Fibroblast of skin of back (primary cell): ENCODE data around the gene GRIA4.
"Not testable (repeated sequence)": the region's sequence is repeated elsewhere in the genome, so short reads cannot be mapped to it uniquely, and the experiment has no call there.

Experiments
- DNase-seq: peaks from one replicate; pipeline ENCODE4 v3.0.0-alpha.2; 2013

The GRIA4 gene

DNA sequence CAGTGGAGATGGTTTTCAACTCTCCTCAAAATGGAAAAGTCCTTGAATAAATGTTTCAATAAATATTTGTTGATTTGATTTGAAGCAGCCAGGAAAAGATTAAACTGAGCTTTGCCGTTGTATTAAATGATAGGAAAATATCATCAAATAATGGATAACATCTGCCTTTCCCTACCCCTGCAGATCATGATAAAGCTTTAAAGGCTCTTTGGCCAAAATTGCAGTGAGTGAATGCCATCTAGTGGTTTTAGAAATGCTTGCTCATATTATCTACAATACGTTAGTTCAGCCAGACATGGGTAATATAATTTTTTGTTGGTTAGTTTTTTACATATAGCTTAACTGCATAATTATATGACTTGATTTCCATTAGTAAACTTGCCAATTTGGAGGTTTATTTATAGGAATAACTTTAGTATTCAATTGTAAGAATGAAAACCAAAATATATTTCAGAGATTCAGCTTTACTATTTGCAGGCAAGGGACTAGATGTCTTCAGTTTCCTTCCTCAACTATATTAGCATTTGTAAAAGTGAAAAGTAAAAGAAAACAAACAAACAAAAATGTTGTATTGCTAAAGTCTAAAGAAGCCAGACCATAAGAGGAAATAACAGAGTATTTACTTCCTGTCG, 253.0 kb downstream of the GRIA4 start:
- peak; percentile 56 for DNase-seq

DNA sequence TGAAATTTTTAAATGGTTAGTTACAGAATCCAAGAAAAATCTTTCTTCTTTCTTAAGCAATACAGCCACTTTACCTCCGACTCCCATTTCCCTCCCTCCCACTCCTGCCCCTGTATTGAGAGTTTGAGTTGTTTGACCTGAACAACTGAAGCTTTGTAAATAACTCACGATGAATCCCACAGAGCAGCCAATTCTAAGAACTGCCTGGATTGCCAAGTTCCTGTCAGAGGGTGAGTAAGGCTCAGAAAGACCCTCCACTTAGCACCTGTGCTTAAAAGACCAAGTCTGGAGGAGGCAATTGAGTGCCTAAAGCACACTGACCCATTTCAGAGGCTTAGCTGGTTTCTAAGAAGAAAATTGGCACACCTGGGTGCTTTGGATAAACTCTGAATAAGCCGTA, 253.7 kb downstream of the GRIA4 start:
- DNase-seq: no peak

DNA sequence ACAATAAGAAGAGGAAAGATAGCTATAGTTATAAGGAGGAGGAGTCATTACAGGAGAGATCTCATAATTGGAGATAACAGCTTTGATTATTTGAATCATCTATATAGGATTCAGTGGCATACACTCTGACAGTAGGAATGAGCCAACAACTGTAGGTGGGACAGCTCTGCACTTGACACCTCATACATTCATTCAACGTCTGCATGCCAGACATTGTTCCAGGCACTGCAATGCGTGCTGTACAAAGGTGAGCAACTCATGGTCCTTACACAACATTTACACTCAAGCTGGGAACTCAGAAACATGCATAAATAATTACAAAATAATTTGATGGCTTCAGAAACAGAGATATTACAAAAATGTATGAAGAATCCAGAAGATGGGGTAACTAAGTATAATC, 257.9 kb downstream of the GRIA4 start:
- DNase-seq: no peak

DNA sequence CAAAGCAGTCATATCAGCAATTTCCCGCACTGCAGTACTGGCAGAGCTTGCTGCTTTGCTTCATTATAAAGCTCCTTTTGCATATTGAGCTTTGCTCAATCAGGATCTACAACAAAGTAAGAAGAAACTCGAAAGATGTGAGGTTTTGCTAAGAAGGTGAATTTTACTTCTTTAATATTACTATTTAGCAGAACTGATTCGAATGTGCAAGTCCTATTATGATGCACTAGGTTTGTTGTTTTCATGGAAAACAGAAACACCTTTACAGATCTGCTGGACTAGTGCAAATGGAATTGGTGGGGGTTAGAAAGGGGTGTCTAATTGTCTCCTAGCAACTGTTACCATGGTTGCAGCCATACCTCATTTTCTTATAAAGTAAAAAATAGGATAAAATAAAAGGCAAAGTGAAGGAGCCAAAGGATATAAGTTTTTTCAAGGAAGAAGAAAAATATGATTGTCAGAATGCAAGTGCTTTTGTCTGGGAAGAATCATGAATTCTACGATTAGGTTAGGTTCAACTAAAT, 259.0 kb downstream of the GRIA4 start:
- DNase-seq: no peak

DNA sequence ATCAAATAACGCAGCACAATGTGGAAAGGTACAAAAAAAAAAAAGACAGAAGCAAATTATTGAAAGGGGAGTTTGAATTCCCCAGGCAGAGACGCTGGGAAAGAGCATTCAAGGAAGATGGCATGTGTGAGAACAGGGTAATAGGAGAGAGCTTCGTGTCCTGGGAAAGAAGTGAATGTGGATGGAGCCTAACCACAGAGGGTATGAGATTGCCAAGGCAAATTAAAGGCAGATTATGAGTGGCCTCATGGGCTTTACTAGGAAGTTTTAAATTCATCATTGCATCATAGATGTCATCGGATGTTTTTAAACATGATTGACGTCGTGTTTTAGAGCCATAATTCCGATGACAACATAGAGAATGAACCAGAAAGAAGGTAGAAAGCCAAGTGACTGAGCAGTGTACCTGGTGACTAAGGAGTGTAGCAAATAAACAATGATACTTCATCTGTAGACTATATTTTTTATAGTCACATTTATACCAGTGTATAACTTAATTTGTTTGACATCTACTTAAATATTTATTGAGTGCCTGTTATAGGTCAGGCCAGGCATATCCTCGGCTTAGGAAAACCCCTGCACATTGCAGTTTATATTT, 260.7 kb downstream of the GRIA4 start:
- no peak for DNase-seq

DNA sequence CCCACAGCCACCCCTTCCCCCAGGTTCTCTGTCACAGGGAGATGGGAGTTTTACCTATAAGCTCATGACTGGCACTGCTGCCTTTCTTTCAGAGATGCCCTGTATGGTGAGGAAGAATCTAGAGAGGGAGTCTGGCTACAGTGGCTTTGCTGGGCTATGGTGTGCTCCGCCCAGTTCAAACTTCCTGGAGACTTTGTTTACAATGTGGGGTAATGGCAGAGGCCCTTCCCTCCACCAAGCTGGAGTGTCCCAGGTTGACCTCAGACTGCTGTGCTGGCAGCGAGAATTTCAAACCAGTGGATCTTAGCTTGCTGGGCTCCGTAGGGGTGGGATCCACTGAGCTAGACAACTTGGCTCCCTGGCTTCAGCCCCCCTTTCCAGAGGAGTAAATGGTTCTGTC, 268.6 kb downstream of the GRIA4 start:
- no peak for DNase-seq

DNA sequence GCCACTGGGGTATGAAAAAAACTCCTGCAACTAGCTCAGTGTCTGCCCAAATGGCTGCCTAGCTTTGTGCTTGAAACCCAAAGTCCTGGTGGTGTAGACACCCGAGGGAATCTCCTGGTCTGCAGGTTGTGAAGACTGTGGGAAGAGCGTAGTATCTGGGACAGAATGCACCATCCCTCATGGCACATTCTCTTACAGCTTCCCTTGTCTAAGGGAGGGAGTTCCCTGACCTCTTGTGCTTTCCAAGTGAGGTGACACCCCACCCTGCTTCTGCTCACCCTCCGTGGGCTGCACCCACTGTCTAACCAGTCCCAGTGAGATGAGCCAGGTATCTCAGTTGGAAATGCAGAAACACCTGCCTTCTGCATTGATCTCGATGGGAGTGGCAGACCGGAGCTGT, 269.1 kb downstream of the GRIA4 start:
- DNase-seq: not testable (repeated sequence)

DNA sequence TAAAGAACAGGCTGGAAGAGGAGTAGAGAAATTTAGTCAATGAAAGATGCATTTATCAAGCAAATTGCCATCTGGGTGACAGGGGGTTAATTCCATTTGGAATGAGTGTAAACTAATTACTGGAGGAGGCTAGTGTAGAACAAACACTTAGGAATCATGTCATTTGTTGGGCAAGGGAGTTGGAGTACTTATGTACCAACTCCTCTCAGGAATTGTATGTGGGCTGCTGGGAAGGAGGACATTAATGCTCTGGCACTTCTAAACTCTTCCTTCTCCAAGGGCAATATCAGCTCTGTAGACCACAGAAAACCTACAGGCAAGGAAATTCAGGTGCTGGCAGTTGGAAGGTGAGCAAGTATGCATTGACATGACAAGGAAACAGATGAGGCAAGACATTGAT, 271.2 kb downstream of the GRIA4 start:
- DNase-seq: no peak

DNA sequence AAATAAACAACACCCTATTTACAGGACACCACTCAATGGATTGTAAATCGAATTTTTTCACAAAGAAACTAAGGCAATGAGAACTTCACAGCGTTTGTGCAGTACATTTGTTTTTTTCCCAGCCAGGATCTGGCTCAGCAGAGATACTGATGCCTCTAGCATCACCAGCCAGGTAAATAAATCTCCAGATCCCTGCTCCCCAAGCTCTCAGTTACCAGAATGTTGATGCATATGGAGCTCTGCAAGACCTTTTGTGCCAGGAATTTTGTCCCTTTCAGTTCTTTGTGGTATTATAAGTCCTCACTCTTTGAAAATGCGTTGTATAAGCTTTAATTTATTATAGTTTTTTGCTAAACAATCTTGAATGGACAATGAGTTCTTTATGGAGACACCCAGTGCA, 274.6 kb downstream of the GRIA4 start:
- no peak for DNase-seq

DNA sequence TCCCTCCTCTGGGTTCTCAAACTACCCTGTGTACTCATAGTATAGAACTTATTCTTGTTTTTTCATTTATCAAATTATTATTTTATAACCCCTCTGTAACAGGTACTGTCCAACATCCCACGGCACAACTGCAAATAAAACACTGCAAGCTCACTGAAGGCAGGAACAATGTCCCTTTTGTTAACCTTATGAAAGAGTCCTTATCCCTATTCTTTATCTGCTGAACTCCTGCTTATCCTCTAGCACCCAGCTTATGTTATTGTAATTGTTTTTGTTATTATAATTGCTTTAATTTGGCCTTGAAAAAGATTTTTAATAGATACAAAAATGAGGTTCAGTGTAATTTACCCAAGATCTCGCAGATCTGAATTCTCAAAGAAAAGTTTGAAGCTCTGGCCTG, 281.8 kb downstream of the GRIA4 start:
- no peak for DNase-seq

DNA sequence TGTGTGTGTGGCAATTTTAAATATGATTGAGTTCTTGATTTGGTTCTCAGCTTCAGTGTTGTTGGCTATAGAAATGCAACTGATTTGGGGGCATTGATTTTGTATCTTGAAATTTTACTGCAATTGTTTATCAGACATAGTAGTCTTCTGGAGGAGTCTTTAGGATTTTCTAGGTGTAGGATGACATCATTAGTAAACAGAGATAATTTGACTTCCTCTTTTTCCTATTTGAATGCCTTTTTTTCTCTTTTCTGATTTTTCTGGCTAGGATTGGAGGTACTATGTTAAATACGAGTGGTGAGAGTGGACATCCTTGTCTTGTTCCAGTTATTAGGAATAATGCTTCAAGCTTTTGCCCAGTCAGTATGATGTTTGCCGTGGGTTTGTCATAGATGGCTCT, 287.3 kb downstream of the GRIA4 start:
- DNase-seq: no peak

DNA sequence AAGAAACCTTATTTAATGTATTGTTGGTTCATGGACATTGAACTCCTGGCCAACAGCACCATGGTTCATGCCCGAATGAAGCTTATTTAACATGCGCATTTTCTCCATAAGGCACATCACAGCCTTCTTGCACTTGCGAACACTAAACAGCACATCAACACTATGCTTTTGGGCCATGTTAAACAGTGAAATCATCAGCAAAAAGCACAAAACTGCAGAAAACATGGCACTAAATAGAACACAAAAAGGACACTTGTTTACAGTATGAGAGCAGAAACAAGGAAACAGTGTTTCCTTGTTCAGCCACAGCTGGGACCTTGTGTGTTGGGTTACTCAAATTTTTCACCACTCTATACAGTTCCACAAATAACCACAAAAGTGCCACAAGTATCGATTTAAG, 289.9 kb downstream of the GRIA4 start:
- DNase-seq: no peak

DNA sequence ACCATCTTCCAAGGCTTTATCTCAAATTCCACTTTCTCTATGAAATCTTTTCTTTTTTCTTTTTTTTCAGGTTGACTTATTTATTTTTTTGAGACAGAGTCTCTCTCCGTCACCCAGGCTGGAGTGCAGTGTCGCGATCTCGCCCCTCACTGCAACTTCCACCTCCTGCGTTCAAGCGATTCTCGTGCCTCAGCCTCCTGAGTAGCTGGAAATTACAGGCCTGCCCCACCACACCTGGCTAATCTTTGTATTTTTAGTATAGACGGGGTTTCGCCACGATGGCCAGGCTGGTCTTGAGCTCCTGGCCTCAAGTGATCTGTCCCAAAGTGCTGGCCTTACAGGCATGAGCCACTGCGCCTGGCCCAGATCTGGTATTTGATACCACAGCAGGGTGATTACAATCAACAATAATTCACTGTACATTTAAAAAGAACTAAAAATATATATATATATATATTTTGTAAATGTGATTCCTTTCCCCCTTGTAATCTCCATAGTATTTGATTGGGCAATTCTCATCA, 290.7 kb downstream of the GRIA4 start:
- DNase-seq: no peak

DNA sequence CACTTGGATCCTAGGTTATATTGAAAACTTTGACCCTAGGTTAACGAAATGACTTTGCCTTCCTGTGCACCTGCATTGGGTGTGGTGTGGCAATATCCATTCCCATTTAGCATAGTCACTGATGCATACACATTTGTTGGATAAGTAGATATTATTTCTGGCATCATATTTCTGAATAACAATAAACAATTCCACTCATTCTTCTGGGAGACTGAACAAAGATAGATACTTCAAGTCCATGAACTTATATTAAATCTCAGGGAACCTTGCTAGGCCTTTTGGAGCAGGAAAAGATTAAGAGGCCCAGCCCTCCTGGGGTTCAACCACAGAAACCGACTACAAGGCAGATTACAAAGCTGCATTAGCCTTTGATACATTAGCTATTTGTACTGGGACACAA, 293.2 kb downstream of the GRIA4 start:
- no peak for DNase-seq

DNA sequence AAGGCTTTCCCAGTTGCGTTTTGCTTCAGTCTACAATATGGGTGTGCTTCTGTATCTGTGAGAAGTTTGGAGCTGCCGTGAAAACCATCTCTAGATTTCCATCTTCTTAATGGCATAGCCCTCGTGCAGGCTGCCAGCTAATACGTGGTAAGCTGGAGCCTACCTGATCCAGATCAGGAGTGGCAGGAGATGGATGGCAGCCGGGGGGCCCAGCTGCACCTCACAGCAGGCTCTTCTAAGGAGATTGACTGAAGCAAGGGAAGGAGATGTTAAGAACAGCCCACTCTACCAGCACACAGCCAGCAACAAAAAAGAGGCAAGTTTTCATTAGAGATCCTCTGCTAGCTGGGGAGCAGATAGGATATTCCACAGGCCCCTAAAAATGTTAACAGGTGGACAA, 296.6 kb downstream of the GRIA4 start:
- DNase-seq: no peak

DNA sequence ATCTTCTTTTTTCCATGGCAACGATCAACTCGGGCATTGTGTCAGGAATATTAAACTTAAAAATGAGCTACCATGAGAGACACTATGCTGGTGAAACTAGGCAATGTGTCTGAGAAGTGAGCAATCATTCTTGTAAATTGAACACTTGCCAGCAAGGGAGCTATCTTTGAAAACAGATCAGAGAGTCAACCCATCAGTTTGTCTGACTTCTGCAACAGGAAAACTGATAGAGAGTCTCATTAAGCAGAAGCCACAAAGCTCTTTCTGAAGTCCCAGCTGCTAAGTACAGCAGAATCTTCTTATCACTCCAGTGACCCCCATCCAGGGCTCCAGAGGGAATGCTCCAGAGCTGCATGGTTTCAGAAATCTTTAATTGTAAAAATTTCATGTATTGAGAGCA, 297.4 kb downstream of the GRIA4 start:
- DNase-seq: no peak

DNA sequence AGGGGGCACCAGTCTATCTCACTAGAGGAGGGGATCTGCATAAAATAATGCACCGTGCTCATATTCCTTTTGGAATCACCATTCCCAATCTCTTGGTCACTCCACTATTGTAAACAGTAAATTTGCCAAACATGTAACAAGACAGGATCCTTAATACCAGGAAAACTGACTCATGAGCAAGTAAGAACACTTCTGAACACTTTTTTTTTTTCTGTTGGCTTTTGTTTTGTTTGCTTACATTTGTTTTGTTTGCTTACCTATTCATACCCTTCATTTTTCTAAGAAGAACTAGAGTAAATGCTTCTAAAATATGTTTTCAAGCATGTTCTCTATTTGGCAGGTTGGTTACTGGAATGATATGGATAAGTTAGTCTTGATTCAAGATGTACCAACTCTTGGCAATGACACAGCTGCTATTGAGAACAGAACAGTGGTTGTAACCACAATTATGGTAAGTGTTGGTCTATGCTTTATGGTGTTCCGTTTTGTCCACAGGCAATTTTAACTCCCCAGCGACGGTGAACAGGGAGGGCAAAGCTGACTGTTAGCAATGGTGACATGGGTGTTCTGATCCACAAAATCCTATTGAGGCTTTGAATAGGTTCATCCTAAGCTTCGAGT, 300.3 kb downstream of the GRIA4 start:
- DNase-seq: peak; percentile 4

DNA sequence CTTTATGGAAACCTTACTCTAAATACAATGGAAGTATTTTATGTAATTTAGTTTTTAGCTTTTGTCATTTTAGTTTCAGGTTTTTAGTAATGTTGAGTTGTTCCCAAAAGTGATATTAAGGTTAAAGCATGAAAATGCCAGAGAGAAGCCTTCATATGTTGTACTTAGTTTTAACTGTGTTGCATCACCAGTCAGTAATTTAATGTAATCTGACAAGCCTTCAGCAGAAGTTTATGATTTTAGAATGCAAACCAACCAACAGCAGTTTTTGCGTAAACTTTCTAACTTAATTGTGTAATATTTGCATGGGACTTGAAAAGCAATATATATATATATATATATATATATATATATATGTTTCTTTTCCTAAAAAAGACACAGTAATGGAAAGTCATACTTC, 301.6 kb downstream of the GRIA4 start:
- DNase-seq: no peak

DNA sequence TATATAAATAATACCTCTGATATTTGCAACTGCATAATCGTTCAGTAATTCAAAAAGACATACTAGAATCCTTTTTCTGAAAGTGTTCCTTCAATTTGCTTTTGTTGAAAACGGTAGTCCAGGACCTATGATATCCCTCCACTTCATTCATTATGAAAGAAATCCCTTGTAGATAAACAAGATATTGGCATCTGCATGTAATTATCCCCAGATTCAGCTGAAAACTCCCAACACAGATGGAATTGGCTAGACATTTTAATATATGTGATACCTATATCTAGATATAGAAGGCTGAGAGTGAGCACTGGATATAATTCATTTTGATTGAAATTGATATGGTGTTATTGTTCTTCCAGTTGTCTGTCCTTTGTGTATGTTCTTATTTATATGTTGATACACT, 302.8 kb downstream of the GRIA4 start:
- DNase-seq: no peak

DNA sequence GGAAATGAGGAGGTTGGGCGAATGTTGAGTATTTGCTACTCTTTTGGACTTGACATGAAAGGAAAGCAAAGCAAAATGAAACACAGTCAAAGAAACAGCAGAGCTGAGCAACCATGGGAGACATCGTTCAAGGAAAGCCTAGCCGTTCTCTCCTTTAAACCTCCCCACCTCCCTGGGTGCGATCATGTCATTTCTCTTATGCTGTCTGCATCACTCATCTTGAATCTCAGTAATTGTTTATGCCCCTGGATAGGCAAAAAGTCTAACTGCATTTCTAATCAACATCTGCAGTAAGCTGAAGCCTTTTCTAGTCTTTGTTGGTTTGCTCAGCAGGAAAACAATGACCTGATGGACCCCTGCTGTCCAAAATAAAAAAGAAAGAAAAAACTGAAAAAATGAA, 305.1 kb downstream of the GRIA4 start:
- DNase-seq: no peak

DNA sequence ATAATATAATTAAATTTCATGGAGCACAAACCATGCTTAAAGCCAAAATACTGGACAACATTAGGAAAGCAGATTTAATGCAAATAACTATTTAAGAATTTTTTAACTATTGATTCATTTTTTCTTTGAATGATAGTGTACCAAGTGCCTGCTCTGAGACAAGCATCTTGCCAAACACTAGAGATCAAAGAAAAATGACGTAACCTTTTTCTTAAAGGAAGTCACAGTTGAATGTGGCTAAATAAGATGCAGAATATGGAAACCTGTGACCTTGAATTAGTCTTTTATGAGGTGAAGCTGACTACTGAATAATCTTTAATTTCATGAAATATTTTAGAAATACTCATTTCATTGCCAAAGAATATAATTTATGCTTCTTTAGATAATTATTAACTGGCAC, 308.2 kb downstream of the GRIA4 start:
- DNase-seq: no peak

DNA sequence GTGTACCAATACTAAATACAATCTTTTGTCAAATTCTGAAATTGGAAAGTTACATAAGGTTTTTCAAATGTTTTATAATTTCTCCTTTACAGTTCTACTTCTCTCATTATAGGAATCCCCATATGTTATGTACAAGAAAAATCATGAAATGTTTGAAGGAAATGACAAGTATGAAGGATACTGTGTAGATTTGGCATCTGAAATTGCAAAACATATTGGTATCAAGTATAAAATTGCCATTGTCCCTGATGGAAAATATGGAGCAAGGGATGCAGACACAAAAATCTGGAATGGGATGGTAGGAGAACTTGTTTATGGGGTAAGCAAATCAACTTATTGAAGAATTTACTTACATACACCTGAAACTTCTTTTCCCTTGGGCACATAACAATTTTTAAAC, 308.7 kb downstream of the GRIA4 start:
- DNase-seq: no peak

DNA sequence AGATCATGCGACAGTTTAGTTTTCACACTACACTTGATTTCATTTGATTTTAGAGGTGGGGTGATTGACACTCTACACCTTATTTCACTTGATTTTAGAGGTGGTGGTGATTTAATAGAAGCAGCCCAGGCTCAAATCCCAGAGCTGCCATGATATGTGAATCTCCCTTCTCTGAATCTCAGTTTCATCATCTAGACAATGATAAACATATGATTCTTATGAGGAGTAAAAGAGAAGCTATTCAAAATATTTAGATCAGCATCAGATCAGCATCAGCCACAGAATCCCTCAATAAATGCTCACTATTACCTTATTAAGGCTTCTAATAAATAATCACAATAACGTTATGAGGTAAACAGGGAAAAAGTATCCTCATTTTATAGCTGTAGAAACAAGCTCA, 313.4 kb downstream of the GRIA4 start:
- no peak for DNase-seq

DNA sequence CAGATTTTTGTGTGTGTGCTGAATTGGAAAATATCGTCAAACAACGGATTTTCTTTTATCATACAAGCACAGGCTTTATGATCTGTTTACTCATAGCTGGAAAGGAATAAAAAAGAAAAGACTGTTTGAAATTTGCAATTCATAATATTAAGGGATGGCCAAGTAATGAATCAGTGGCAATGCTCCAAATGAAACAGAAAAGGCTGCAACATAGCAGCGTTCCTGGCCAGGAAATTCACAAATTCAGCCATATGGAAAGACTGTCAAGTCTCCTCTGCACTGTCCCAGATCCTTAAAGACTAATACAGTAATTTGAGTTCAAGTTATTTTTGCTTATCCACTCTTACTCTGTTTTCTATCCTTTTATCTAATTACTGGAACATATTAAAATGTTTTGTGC, 313.9 kb downstream of the GRIA4 start:
- DNase-seq: peak; percentile 59
